ENCODE data around the gene PTPRC.

PTPRC gene

DNA sequence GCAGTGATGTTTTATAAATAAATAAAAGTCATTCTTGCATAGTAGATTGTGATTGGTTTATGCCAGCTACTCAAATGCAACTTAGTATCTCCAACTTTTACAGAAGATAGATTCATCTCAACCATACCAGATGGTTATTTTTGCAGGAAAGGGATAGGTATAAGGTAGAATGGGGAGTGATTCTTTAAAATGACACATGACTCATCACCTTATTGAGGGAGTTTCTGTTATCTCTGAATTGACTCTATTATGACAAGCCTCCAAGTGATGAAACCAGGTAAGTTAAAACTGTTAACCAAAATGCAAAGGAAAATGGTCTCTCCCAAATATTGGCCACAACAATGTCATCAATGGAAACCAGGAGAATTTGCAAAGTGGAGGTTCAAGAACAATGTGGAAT, 54.5 kb downstream of the PTPRC start:
- Histone ChIP-seq H3K4me3 (ENCODE audit: low read depth in 1 of 2, low read length in 2 of 2) (no peak overlapping the region), H3K27me3 (ENCODE audit: low read depth, low read length) (no peaks in the 10 kb centered on the region), H3K4me1 (ENCODE audit: control insufficient read depth in 1 of 2, insufficient read depth in 2 of 2, low read length in 2 of 2) (no peaks in the 10 kb centered on the region), H3K27ac (ENCODE audit: low read length) (no peak overlapping the region), H3K36me3 (ENCODE audit: control insufficient read depth in 1 of 2, insufficient read depth in 2 of 2, low read length in 2 of 2) (no peaks in the 10 kb centered on the region), H3K9me3 (ENCODE audit: control insufficient read depth in 1 of 2, low read length in 2 of 2) (no peaks in the 10 kb centered on the region)

DNA sequence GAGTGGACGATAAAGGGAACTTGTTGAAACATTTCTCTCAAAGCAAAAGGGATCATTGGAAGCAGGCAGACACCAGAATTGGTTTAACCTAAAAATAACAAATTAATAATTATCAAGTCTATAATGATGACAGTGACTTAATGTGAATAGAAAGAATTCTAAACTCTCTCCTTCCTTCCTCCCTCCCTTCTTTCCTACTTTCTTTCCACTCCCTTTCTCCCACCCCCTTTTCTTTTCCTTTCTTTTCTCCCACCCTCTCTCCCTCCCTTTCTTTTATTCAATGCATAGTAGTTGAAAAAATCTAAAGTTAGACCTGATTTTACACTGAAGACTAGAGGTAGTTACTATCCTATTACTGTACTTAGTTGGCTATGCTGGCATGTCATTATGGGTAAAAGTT, 55.7 kb downstream of the PTPRC start:
- H3K27me3 ChIP-seq (ENCODE audit: low read depth, low read length) = no peaks in the 10 kb centered on the region
- H3K27ac ChIP-seq (ENCODE audit: low read length) = no peak overlapping the region
- no peaks in the 10 kb centered on the region for H3K9me3 ChIP-seq (ENCODE audit: control insufficient read depth in 1 of 2, low read length in 2 of 2)
- H3K4me3 ChIP-seq (ENCODE audit: low read depth in 1 of 2, low read length in 2 of 2) = no peak overlapping the region
- no peaks in the 10 kb centered on the region for H3K4me1 ChIP-seq (ENCODE audit: control insufficient read depth in 1 of 2, insufficient read depth in 2 of 2, low read length in 2 of 2)
- H3K36me3 ChIP-seq (ENCODE audit: control insufficient read depth in 1 of 2, insufficient read depth in 2 of 2, low read length in 2 of 2) = no peaks in the 10 kb centered on the region

DNA sequence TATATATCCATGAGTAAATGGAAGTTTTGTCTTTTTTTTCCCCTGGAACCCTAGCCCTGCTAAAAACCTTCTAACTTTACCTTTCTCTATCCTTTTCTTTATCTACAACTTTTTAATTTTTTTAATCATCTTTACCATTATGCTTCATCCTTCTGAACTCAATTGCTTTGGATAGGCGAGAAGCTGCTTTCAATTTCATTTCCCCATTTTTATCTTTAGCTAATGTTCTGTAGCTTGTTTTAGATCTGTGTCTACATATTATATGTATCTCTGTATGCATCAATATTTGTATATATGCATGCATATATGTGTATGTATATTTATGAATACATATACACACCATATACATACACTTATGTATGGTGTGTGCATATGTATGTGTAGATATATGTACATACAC, 57.4 kb downstream of the PTPRC start:
- H3K27me3 ChIP-seq (ENCODE audit: low read depth, low read length) = no peaks in the 10 kb centered on the region
- no peak overlapping the region for H3K27ac ChIP-seq (ENCODE audit: low read length)
- no peak overlapping the region for H3K4me3 ChIP-seq (ENCODE audit: low read depth in 1 of 2, low read length in 2 of 2)
- no peaks in the 10 kb centered on the region for H3K4me1 ChIP-seq (ENCODE audit: control insufficient read depth in 1 of 2, insufficient read depth in 2 of 2, low read length in 2 of 2)
- H3K36me3 ChIP-seq (ENCODE audit: control insufficient read depth in 1 of 2, insufficient read depth in 2 of 2, low read length in 2 of 2) = no peaks in the 10 kb centered on the region
- no peaks in the 10 kb centered on the region for H3K9me3 ChIP-seq (ENCODE audit: control insufficient read depth in 1 of 2, low read length in 2 of 2)

DNA sequence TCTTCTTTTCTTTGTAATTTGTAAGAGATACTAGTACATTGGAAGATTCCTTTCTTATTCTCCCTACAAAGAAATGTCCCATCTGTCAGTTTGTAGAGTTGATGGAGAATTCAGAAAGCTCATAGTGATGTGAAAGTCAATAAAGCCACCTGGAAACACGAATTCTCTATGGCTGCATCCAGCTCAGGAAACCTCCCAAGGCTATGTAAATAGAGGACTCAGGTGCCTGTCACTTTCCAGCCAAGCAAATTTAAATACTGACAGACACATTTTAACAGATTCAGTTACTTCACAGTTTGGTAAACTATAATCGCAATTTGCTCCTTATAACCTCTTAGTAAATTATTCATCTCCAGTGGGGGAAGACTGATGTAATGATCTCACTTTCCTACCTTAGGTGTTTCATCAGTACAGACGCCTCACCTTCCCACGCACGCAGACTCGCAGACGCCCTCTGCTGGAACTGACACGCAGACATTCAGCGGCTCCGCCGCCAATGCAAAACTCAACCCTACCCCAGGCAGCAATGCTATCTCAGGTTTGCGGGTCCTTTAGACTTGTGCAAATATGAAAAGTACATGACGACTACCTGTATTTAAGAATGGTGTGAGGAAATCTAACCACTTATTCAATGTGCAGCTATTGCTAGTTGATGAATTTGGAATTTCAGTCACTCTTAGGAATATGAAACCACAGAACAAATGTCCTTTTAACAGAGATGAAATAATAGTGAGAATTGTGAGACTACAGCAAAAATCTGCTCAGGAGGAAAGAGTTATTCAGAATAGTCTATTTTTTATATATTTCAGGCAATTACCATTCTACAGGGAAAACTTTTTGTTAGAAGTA, 60.6 kb downstream of the PTPRC start:
- Histone ChIP-seq H3K9me3 (ENCODE audit: control insufficient read depth in 1 of 2, low read length in 2 of 2) (no peaks in the 10 kb centered on the region), H3K36me3 (ENCODE audit: control insufficient read depth in 1 of 2, insufficient read depth in 2 of 2, low read length in 2 of 2) (no peaks in the 10 kb centered on the region), H3K4me1 (ENCODE audit: control insufficient read depth in 1 of 2, insufficient read depth in 2 of 2, low read length in 2 of 2) (no peaks in the 10 kb centered on the region), H3K27ac (ENCODE audit: low read length) (no peak overlapping the region), H3K4me3 (ENCODE audit: low read depth in 1 of 2, low read length in 2 of 2) (peak overlapping the region in 1 of 2 donors; percentile 32), H3K27me3 (ENCODE audit: low read depth, low read length) (no peaks in the 10 kb centered on the region)

DNA sequence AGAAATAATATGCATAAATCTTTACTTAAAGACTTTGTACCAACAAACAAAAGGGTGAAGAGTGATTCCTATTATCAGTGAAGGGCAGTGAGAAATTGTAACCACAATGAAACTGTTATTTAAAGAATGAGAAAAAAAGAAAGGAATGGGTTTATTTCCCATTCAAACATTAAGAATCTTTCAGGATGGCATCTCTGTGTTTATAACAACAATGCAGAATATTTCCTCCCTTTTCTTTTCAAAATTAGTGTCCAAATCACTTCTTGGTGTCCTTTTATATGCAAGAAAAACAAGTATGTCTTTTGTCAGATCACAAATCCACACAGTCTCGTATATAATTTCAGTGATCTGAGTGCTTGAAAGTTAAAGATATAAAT, 61.2 kb downstream of the PTPRC start:
- Histone ChIP-seq H3K27ac (ENCODE audit: low read length) (no peak overlapping the region), H3K36me3 (ENCODE audit: control insufficient read depth in 1 of 2, insufficient read depth in 2 of 2, low read length in 2 of 2) (no peaks in the 10 kb centered on the region), H3K4me3 (ENCODE audit: low read depth in 1 of 2, low read length in 2 of 2) (no peak overlapping the region), H3K27me3 (ENCODE audit: low read depth, low read length) (no peaks in the 10 kb centered on the region), H3K9me3 (ENCODE audit: control insufficient read depth in 1 of 2, low read length in 2 of 2) (no peaks in the 10 kb centered on the region), H3K4me1 (ENCODE audit: control insufficient read depth in 1 of 2, insufficient read depth in 2 of 2, low read length in 2 of 2) (no peaks in the 10 kb centered on the region)

DNA sequence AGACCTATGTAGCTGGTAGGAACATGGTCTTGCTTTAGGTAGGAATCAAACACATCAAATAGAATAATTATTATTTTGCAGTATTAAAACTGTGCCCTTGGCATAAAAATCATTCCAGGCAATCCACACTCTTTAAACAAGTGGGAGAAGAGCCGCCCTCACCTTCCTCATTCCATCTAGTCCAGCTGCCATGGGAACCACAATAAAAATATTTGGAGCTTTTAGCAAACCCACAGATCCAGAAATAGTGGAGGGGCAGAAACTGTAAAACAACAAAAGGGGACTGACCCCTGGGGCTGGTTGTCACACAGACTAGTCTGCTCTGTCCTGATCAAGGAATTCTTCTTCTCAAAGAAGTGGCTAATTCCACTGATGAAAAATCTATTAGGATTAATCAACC, 61.6 kb downstream of the PTPRC start:
- no peak overlapping the region for H3K27ac ChIP-seq (ENCODE audit: low read length)
- H3K4me3 ChIP-seq (ENCODE audit: low read depth in 1 of 2, low read length in 2 of 2) = no peak overlapping the region
- no peaks in the 10 kb centered on the region for H3K36me3 ChIP-seq (ENCODE audit: control insufficient read depth in 1 of 2, insufficient read depth in 2 of 2, low read length in 2 of 2)
- H3K4me1 ChIP-seq (ENCODE audit: control insufficient read depth in 1 of 2, insufficient read depth in 2 of 2, low read length in 2 of 2) = no peaks in the 10 kb centered on the region
- H3K27me3 ChIP-seq (ENCODE audit: low read depth, low read length) = no peaks in the 10 kb centered on the region
- H3K9me3 ChIP-seq (ENCODE audit: control insufficient read depth in 1 of 2, low read length in 2 of 2) = no peaks in the 10 kb centered on the region

DNA sequence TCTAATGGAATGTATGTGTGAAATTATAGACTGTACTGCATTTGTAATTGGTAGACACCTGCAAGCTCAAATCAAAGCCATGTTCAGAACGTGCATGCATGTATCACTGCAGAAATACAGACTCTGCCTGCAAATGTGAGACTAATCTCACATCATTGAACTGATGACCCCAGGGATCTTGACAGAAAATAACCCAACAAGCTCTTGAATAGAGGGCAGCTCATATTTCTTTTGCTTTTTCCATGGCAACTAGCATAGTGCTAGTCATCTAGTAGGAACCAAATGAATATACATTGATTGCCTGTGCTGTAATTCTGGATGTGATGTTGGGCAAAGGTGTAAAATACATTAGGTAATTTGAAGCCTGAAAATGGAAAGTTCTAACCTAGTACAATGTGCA, 62.4 kb downstream of the PTPRC start:
- Histone ChIP-seq H3K4me3 (ENCODE audit: low read depth in 1 of 2, low read length in 2 of 2) (no peak overlapping the region), H3K36me3 (ENCODE audit: control insufficient read depth in 1 of 2, insufficient read depth in 2 of 2, low read length in 2 of 2) (no peaks in the 10 kb centered on the region), H3K4me1 (ENCODE audit: control insufficient read depth in 1 of 2, insufficient read depth in 2 of 2, low read length in 2 of 2) (no peaks in the 10 kb centered on the region), H3K27ac (ENCODE audit: low read length) (no peak overlapping the region), H3K27me3 (ENCODE audit: low read depth, low read length) (no peaks in the 10 kb centered on the region), H3K9me3 (ENCODE audit: control insufficient read depth in 1 of 2, low read length in 2 of 2) (no peaks in the 10 kb centered on the region)

DNA sequence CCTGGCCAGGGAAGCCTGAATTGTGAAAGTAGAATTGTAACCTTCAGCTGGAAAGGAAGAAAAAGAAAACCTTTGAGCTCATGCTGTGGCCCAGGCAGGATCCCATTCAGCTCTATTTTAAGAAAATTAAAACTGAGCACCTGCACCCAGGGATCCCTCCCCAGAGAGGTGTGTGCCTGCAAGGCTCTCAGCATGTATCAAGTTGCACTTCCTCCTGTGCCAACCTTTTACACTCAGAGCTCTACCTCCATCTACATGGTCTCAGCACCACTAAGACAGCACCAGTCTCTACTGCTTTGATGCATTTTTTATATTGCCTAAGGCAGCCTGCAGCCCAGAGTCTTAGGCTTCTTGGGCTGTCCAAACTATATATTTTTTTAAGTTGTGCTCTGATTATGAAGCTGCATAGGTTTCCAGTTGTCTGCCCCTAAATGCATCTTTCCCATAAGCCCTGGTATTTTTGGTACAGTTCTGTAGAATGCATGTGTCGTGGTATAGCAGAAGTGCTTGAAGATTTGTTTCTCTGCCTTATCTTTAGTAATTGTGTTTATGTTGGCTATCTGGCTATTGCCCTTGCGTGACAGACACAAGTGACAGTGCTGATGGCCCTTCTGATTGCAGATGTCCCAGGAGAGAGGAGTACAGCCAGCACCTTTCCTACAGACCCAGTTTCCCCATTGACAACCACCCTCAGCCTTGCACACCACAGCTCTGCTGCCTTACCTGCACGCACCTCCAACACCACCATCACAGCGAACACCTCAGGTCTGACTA, 63.1 kb downstream of the PTPRC start:
- Histone ChIP-seq H3K9me3 (ENCODE audit: control insufficient read depth in 1 of 2, low read length in 2 of 2) (no peaks in the 10 kb centered on the region), H3K27ac (ENCODE audit: low read length) (no peak overlapping the region), H3K4me3 (ENCODE audit: low read depth in 1 of 2, low read length in 2 of 2) (no peak overlapping the region), H3K27me3 (ENCODE audit: low read depth, low read length) (no peaks in the 10 kb centered on the region), H3K36me3 (ENCODE audit: control insufficient read depth in 1 of 2, insufficient read depth in 2 of 2, low read length in 2 of 2) (no peaks in the 10 kb centered on the region), H3K4me1 (ENCODE audit: control insufficient read depth in 1 of 2, insufficient read depth in 2 of 2, low read length in 2 of 2) (no peaks in the 10 kb centered on the region)

DNA sequence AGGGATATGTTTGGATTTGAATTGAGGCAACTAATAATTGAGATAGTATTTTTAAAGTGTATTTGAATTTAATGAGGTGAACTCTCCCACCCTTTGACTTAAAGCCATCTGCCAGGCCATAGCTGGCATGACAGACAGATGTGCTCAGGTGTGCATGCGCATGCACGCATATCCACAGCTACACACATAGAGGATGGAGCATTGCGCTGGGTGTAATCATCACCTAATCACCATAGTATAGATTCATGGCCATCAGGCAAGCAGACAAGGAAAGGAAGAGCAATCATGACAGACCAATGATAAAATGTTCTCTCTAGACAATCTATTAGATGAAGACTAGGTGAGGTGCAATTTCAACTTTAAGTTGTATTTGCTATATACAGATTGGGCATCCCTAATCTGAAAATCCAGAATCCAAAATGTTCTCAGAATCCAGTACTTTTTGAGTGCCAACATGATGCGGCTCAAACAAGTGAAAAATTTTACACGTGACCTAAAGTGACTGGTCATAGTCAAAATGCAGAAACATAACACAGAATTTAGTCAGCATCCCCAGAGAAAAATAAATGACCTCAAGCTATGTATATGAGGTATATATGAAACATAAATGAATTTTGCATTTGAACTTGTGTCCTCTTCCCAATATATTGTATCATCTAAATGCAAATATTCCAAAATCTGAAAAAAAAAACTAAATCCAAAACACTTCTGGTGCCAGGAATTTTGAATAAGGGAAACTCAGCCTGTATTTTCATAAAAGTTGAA, 70.1 kb downstream of the PTPRC start:
- H3K27ac ChIP-seq (ENCODE audit: low read length) = no peak overlapping the region
- H3K36me3 ChIP-seq (ENCODE audit: control insufficient read depth in 1 of 2, insufficient read depth in 2 of 2, low read length in 2 of 2) = no peaks in the 10 kb centered on the region
- H3K27me3 ChIP-seq (ENCODE audit: low read depth, low read length) = no peaks in the 10 kb centered on the region
- H3K4me3 ChIP-seq (ENCODE audit: low read depth in 1 of 2, low read length in 2 of 2) = no peak overlapping the region
- no peaks in the 10 kb centered on the region for H3K9me3 ChIP-seq (ENCODE audit: control insufficient read depth in 1 of 2, low read length in 2 of 2)
- no peaks in the 10 kb centered on the region for H3K4me1 ChIP-seq (ENCODE audit: control insufficient read depth in 1 of 2, insufficient read depth in 2 of 2, low read length in 2 of 2)

DNA sequence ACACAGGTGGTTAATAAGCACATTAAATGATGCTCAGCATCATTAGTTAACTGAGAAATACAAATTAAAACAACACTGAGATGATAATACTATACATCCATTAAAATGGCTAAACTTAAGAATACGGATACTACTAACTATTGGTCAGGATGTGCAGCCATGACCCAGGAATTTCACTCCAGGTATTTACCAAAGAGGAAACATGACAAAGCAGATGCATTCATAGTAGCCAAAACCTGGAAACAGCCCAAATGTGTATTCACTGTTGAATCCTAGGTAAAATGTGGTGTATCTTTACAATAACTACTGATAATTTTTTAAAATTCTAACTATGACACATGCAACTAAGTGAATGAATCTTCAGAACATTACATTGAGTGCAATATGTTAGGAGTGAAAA, 73.0 kb downstream of the PTPRC start:
- Histone ChIP-seq H3K4me3 (ENCODE audit: low read depth in 1 of 2, low read length in 2 of 2) (no peak overlapping the region), H3K27me3 (ENCODE audit: low read depth, low read length) (no peaks in the 10 kb centered on the region), H3K9me3 (ENCODE audit: control insufficient read depth in 1 of 2, low read length in 2 of 2) (no peaks in the 10 kb centered on the region), H3K4me1 (ENCODE audit: control insufficient read depth in 1 of 2, insufficient read depth in 2 of 2, low read length in 2 of 2) (no peaks in the 10 kb centered on the region), H3K27ac (ENCODE audit: low read length) (no peak overlapping the region), H3K36me3 (ENCODE audit: control insufficient read depth in 1 of 2, insufficient read depth in 2 of 2, low read length in 2 of 2) (no peaks in the 10 kb centered on the region)

DNA sequence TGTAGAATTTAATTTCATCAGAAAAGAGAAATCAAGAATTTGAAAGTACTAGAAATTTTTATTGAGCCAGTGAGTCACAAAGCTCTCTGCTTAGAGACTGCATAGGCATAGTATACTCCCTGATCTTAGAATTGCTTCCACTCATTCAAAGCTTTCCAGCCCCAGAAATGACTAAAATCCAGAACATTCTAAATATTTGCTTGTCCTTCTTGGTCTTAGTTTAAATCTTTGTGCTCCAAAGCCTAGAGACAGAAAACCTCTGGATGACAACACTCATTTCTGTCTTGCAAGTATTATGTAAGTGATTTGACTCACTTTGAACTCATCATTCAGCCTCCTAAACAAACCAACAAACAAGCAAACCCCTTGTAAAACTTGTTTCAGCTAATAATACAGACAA, 74.2 kb downstream of the PTPRC start:
- Histone ChIP-seq H3K36me3 (ENCODE audit: control insufficient read depth in 1 of 2, insufficient read depth in 2 of 2, low read length in 2 of 2) (no peaks in the 10 kb centered on the region), H3K4me3 (ENCODE audit: low read depth in 1 of 2, low read length in 2 of 2) (no peak overlapping the region), H3K9me3 (ENCODE audit: control insufficient read depth in 1 of 2, low read length in 2 of 2) (no peaks in the 10 kb centered on the region), H3K27ac (ENCODE audit: low read length) (no peak overlapping the region), H3K4me1 (ENCODE audit: control insufficient read depth in 1 of 2, insufficient read depth in 2 of 2, low read length in 2 of 2) (no peaks in the 10 kb centered on the region), H3K27me3 (ENCODE audit: low read depth, low read length) (no peaks in the 10 kb centered on the region)

All from muscle layer of duodenum (tissue), 2 donors.